Caco-2 (cell line): ENCODE results near the gene CLMP. TPM values are rescaled to one million over a fixed set of nuclear protein-coding genes. Genes with fewer than 3 reads are reported as not detected.

Source experiments
- BruUV-seq: library from RNA; stranded (reverse); fragments of 400-500 nt; replicated peaks from 2 replicates; lab custom pipeline; 2021; lab: Mats Ljungman, UMichigan
- CTCF ChIA-PET: fragments of 300-600 bp; sonication (Branson Sonifier 250); formaldehyde crosslinking; loops from one replicate; lab custom pipeline; 2022; ENCODE audit warnings: antibody characterized with exemption; lab: Charles Lee
- POLR2A ChIA-PET: fragments of 300-600 bp; sonication (Branson Sonifier 250); formaldehyde crosslinking; loops from one replicate; lab custom pipeline; 2022; ENCODE audit warnings: antibody characterized with exemption; lab: Charles Lee
- DNase-seq, 2 experiments: peaks; one replicate each; pipeline versions ENCODE4 v3.0.0 to v3.0.0-alpha.2; 2020 to 2022
- H3K27me3 ChIP-seq: replicated peaks from 2 replicates; pipeline ENCODE4 v1.6.0; 2011; ENCODE audit warnings: low read length; ENCODE audit not compliant: control insufficient read depth, insufficient read depth
- H3K36me3 ChIP-seq: 2 replicates; pipeline ENCODE4 v1.5.1; 2011; ENCODE audit warnings: low read length; ENCODE audit not compliant: control insufficient read depth, insufficient read depth
- H3K4me1 ChIP-seq: fragments of 250-450 bp; sonication (Bioruptor Pico); 2 replicates; pipeline ENCODE4 v1.5.1; 2020; ENCODE audit warnings: mild to moderate bottlenecking
- H3K4me3 ChIP-seq: 2 replicates; pipeline ENCODE4 v1.5.1; 2011; ENCODE audit warnings: low read depth, mild to moderate bottlenecking, control low read depth, low read length
- H3K9me3 ChIP-seq: fragments of 250-450 bp; sonication (Bioruptor Pico); 2 replicates; pipeline ENCODE4 v1.5.1; 2020; ENCODE audit warnings: mild to moderate bottlenecking, moderate library complexity
- H3K27ac Mint-ChIP-seq: one replicate; pipeline ENCODE4 v1.8.0; 2022; ENCODE audit warnings: mixed read lengths; ENCODE audit not compliant: unreplicated experiment
- H3K27me3 Mint-ChIP-seq: one replicate; pipeline ENCODE4 v1.8.0; 2022; ENCODE audit warnings: mixed read lengths; ENCODE audit not compliant: insufficient read depth, unreplicated experiment
- H3K36me3 Mint-ChIP-seq: one replicate; pipeline ENCODE4 v1.8.0; 2022; ENCODE audit warnings: mild to moderate bottlenecking, mixed read lengths; ENCODE audit not compliant: insufficient read depth, unreplicated experiment
- H3K4me1 Mint-ChIP-seq: one replicate; pipeline ENCODE4 v1.8.0; 2022; ENCODE audit warnings: low read depth, mixed read lengths; ENCODE audit not compliant: unreplicated experiment
- H3K4me3 Mint-ChIP-seq: one replicate; pipeline ENCODE4 v1.8.0; 2022; ENCODE audit warnings: mild to moderate bottlenecking, moderate library complexity, mixed read lengths; ENCODE audit not compliant: unreplicated experiment
- H3K9me3 Mint-ChIP-seq: one replicate; pipeline ENCODE4 v1.8.0; 2022; ENCODE audit warnings: mixed read lengths; ENCODE audit not compliant: unreplicated experiment
- intact Hi-C: fragments of 100-400 bp; cut with micrococcal nuclease; formaldehyde crosslinking; loops from one replicate; pipeline ENCODE4 v1.10.0; 2022; ENCODE audit not compliant: unreplicated experiment
- total RNA-seq: library from RNA; stranded (reverse); gene quantifications from 2 replicates; pipeline ENCODE4 v1.2.3, GENCODE V29; 2022
- TF ChIP-seq, protein P1 (sequence below), 2 experiments: fragments of 200-600 bp in 1 of 2; IDR thresholded peaks; 1 replicate in 1 of 2; 2 replicates in 1 of 2; pipeline versions ENCODE4 v1.5.1 to v1.8.0; 2011 to 2022; ENCODE audit warnings: antibody characterized with exemption in 1 of 2, control low read depth in 1 of 2, inconsistent platforms in 1 of 2, low read depth in 1 of 2, low read length in 1 of 2, mild to moderate bottlenecking in 1 of 2, moderate library complexity in 1 of 2; ENCODE audit not compliant: insufficient read depth in 1 of 2, severe bottlenecking in 1 of 2, unreplicated experiment in 1 of 2

CLMP gene
- total RNA-seq, 1 experiment from 2014 or later = 58.9 TPM

DNA sequence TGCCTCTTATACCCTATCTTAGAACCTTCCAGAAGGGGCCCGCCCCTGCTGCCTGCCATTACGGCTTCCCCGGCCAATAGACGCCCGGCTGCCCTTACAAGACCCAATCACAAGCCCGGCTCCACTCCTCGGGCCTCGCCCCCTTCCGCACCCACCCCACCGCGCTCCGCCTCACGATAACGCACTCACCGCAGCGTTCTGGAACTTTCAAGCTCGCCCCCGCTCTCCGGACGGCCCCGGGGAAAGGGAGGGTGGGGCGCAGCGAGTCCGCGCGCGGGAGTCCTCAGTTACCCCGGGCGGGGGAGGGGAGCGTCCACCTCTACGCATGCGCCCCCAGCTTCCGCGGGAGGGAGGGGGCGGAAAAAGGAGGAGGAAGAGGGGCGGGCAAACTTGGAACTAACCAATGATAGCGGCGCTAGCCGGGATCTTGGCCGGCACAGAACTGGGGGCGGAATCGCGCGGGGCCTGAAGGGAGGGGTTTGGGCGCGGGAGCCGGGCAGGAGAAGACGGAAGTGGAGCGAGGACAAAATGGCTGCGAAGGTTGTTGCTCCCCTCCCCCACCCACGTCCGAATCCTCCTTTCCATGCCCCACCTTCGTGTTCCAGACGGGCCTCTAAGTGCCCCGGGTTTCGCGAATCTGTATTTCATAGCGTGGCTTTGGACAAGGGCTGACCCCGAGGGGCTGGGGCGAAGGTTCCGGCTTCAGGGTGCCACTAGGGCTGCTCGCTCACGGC is 132.7 kb downstream of the CLMP start:
- Mint-ChIP-seq H3K4me1 (peaks cover 31% of the 10 kb centered on the region), H3K27me3 (no peaks in the 10 kb centered on the region), H3K9me3 (no peaks in the 10 kb centered on the region), H3K36me3 (peaks cover 72% of the 10 kb centered on the region), H3K27ac (peak overlapping the region; percentile 98), H3K4me3 (peak overlapping the region; percentile 84)
- TF ChIP-seq, protein P1, sequence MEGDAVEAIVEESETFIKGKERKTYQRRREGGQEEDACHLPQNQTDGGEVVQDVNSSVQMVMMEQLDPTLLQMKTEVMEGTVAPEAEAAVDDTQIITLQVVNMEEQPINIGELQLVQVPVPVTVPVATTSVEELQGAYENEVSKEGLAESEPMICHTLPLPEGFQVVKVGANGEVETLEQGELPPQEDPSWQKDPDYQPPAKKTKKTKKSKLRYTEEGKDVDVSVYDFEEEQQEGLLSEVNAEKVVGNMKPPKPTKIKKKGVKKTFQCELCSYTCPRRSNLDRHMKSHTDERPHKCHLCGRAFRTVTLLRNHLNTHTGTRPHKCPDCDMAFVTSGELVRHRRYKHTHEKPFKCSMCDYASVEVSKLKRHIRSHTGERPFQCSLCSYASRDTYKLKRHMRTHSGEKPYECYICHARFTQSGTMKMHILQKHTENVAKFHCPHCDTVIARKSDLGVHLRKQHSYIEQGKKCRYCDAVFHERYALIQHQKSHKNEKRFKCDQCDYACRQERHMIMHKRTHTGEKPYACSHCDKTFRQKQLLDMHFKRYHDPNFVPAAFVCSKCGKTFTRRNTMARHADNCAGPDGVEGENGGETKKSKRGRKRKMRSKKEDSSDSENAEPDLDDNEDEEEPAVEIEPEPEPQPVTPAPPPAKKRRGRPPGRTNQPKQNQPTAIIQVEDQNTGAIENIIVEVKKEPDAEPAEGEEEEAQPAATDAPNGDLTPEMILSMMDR (IDR thresholded peaks at IDR 0.05; ENCODE audit: insufficient read depth in 1 of 2, low read depth in 1 of 2, low read length in 1 of 2, severe bottlenecking in 1 of 2, unreplicated experiment in 1 of 2) = no peak
- no TSS peak for BruUV-seq
- Histone ChIP-seq H3K9me3 (no peaks in the 10 kb centered on the region), H3K36me3 (peaks cover 18% of the 10 kb centered on the region), H3K4me3 (peak overlapping the region; percentile 85), H3K27me3 (no peaks in the 10 kb centered on the region), H3K4me1 (peaks cover 26% of the 10 kb centered on the region)
- POLR2A ChIA-PET = interaction anchor here (0.6 to 1.3 kb wide), 27 partner anchors 9 to 1805 kb away, joined by 3 to 55 read pairs (median 4); partner anchors contain the start of gene UBASH3B
- intact Hi-C loops = loop anchor here (1.0 to 5.0 kb wide), 3 partner anchors 8 to 680 kb away; partner anchors contain the start of gene ZNF202
- CTCF ChIA-PET = interaction anchor here (0.5 to 1.5 kb wide), 16 partner anchors 8 to 1732 kb away, joined by 3 to 8 read pairs (median 4); no protein-coding TSS in a partner anchor
- DNase-seq = peak; percentile 100

DNA sequence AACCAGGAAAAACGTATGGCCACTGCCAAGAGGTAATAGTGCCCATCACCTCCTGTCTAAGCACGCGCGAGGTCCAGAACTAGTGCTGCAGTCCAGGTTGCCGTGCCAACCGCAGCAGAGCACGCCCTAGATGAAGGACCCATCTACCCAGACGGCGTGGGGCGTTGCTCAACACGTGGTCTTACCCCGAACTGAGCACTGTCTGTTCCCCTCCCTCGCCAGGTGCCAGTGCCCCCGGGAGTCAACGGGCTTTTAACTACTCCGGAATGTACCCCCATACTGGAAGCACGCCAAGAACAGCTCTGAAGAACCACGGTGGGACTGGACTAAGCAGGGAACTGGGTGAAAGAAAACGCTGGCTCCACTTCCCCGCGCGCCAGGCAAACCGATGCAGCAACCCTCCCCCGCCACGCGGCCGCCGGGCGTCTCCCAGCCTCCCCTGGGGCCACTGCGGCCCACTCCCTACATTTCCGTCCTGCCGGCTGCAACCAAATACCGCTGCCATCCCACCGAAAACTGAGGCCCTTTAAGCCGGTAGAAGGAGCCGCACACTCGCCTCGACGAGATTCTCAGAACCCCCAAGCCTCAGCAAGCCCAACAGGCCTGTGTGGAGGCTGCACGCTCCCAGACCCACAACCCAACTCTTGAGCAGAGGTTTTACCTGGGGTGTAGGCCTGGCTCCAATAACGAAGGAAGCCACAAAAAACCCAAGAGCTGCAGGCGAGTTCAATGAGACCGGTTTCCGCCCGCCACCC is 133.5 kb downstream of the CLMP start, which contains the start of gene HSPA8:
HSPA8 (minus strand) TSS at position 734 of the 755 bp plus-strand sequence. CDS start 812 bp downstream, outside the sequence.
- ChIA-PET POLR2A (interaction anchor here (0.6 to 1.3 kb wide), 25 partner anchors 8 to 1804 kb away, joined by 3 to 55 read pairs (median 5); partner anchors contain the start of gene UBASH3B), CTCF (interaction anchor here (0.6 to 1.5 kb wide), 15 partner anchors 7 to 1732 kb away, joined by 3 to 8 read pairs (median 4); no protein-coding TSS in a partner anchor)
- Mint-ChIP-seq H3K4me1 (peaks cover 31% of the 10 kb centered on the region), H3K27me3 (no peaks in the 10 kb centered on the region), H3K27ac (peak within 1 kb of the TSS; percentile 98), H3K36me3 (peaks cover 80% of the 10 kb centered on the region), H3K4me3 (peak within 1 kb of the TSS; percentile 84), H3K9me3 (no peaks in the 10 kb centered on the region)
- peak; percentile 60 to 72 for DNase-seq
- TSS peak; percentile 23 for BruUV-seq
- H3K36me3 ChIP-seq = peaks cover 21% of the 10 kb centered on the region
- intact Hi-C loops = loop anchor here (1.0 to 5.0 kb wide), 3 partner anchors 7 to 681 kb away; partner anchors contain the start of gene ZNF202
- peaks cover 26% of the 10 kb centered on the region for H3K4me1 ChIP-seq
- H3K9me3 ChIP-seq = no peaks in the 10 kb centered on the region
- H3K27me3 ChIP-seq = no peaks in the 10 kb centered on the region
- TF ChIP-seq, protein P1 (IDR thresholded peaks at IDR 0.05; ENCODE audit: insufficient read depth in 1 of 2, low read depth in 1 of 2, low read length in 1 of 2, severe bottlenecking in 1 of 2, unreplicated experiment in 1 of 2) = no peak
- peak within 1 kb of the TSS; percentile 85 for H3K4me3 ChIP-seq
